H9 (cell line): ENCODE measurements around the gene SFMBT2. TPM values are rescaled to one million over a fixed set of nuclear protein-coding genes. Genes with fewer than 3 reads are reported as not detected.

Source experiments
- DNase-seq: peaks from one replicate; pipeline ENCODE4 v3.0.0-alpha.2; 2017
- H2AFZ ChIP-seq: one replicate; pipeline ENCODE4 v1.6.1; 2013; ENCODE audit warnings: mild to moderate bottlenecking, low read length, control low read depth, moderate library complexity
- H2AK5ac ChIP-seq: 2 replicates; pipeline ENCODE4 v1.6.1; 2013; ENCODE audit warnings: low read length, control low read depth, mixed read lengths; ENCODE audit not compliant: insufficient read length
- H2BK120ac ChIP-seq: one replicate; pipeline ENCODE4 v1.6.1; 2013; ENCODE audit warnings: low read depth, mild to moderate bottlenecking, low read length, control low read depth, inconsistent platforms; ENCODE audit not compliant: poor library complexity, severe bottlenecking
- H2BK12ac ChIP-seq: 2 replicates; pipeline ENCODE4 v1.6.1; 2013; ENCODE audit warnings: low read length, control low read depth, mixed read lengths, low read depth; ENCODE audit not compliant: insufficient read length
- H2BK15ac ChIP-seq: 2 replicates; pipeline ENCODE4 v1.6.1; 2013; ENCODE audit warnings: low read depth, low read length, control low read depth
- H2BK20ac ChIP-seq: one replicate; pipeline ENCODE4 v1.6.1; 2013; ENCODE audit warnings: low read depth, mild to moderate bottlenecking, low read length, control low read depth, inconsistent platforms; ENCODE audit not compliant: poor library complexity, severe bottlenecking
- H2BK5ac ChIP-seq: 2 replicates; pipeline ENCODE4 v1.6.1; 2013; ENCODE audit warnings: low read length, control low read depth, mixed read lengths; ENCODE audit not compliant: insufficient read length
- H3K14ac ChIP-seq: 2 replicates; pipeline ENCODE4 v1.6.1; 2013; ENCODE audit warnings: low read length, control low read depth; ENCODE audit not compliant: insufficient read depth
- H3K18ac ChIP-seq: 2 replicates; pipeline ENCODE4 v1.6.1; 2013; ENCODE audit warnings: low read depth, mild to moderate bottlenecking, mixed read lengths, low read length, control low read depth; ENCODE audit not compliant: insufficient read length
- H3K23ac ChIP-seq: 2 replicates; pipeline ENCODE4 v1.6.1; 2013; ENCODE audit warnings: low read length, control low read depth, mixed read lengths, low read depth; ENCODE audit not compliant: insufficient read length
- H3K23me2 ChIP-seq: 2 replicates; pipeline ENCODE4 v1.6.1; 2013; ENCODE audit warnings: low read depth, mild to moderate bottlenecking, mixed read lengths, low read length, control low read depth; ENCODE audit not compliant: insufficient read length, poor library complexity, severe bottlenecking
- H3K27ac ChIP-seq: 2 replicates; pipeline ENCODE4 v1.5.1; 2013; ENCODE audit warnings: low read length, control low read depth, mixed read lengths, low read depth; ENCODE audit not compliant: insufficient read length
- H3K27me3 ChIP-seq: 2 replicates; pipeline ENCODE4 v1.6.1; 2013; ENCODE audit warnings: low read length, control low read depth, inconsistent platforms; ENCODE audit not compliant: insufficient read depth
- H3K4ac ChIP-seq: 2 replicates; pipeline ENCODE4 v1.6.1; 2013; ENCODE audit warnings: low read depth, mild to moderate bottlenecking, control low read depth, inconsistent platforms, low read length, moderate library complexity
- H3K4me1 ChIP-seq: 2 replicates; pipeline ENCODE4 v1.6.1; 2013; ENCODE audit warnings: low read length, control low read depth, inconsistent platforms; ENCODE audit not compliant: insufficient read depth
- H3K4me2 ChIP-seq: 2 replicates; pipeline ENCODE4 v1.6.1; 2013; ENCODE audit warnings: low read length, control low read depth, mixed read lengths; ENCODE audit not compliant: insufficient read length, insufficient read depth
- H3K56ac ChIP-seq: 2 replicates; pipeline ENCODE4 v1.6.1; 2013; ENCODE audit warnings: low read depth, mild to moderate bottlenecking, mixed read lengths, low read length, control low read depth; ENCODE audit not compliant: insufficient read length
- H3K79me1 ChIP-seq: 2 replicates; pipeline ENCODE4 v1.6.1; 2013; ENCODE audit warnings: low read depth, mild to moderate bottlenecking, moderate library complexity, low read length, control low read depth, inconsistent platforms; ENCODE audit not compliant: insufficient read depth, poor library complexity, severe bottlenecking
- H3K79me2 ChIP-seq: 2 replicates; pipeline ENCODE4 v1.6.1; 2013; ENCODE audit warnings: low read length, control low read depth, inconsistent platforms; ENCODE audit not compliant: insufficient read depth
- H3K9ac ChIP-seq: 2 replicates; pipeline ENCODE4 v1.6.1; 2013; ENCODE audit warnings: low read length, control low read depth, mixed read lengths; ENCODE audit not compliant: insufficient read length; ENCODE audit errors: extremely low read depth
- H3K9me3 ChIP-seq: one replicate; pipeline ENCODE4 v1.6.1; 2013; ENCODE audit warnings: low read depth, low read length, inconsistent platforms; ENCODE audit not compliant: control insufficient read depth
- H3T11ph ChIP-seq: one replicate; pipeline ENCODE4 v1.6.1; 2013; ENCODE audit warnings: mild to moderate bottlenecking, low read length, control low read depth, inconsistent platforms
- H4K20me1 ChIP-seq: one replicate; pipeline ENCODE4 v1.6.1; 2013; ENCODE audit not compliant: control insufficient read depth, insufficient read length, insufficient read depth
- H4K5ac ChIP-seq: 2 replicates; pipeline ENCODE4 v1.6.1; 2013; ENCODE audit warnings: low read depth, mild to moderate bottlenecking, mixed read lengths, low read length, control low read depth; ENCODE audit not compliant: insufficient read length
- H4K8ac ChIP-seq: replicated peaks from 2 replicates; pipeline ENCODE4 v1.6.1; 2013; ENCODE audit warnings: low read length, control low read depth, mixed read lengths, low read depth; ENCODE audit not compliant: insufficient read length
- H4K91ac ChIP-seq: 2 replicates; pipeline ENCODE4 v1.6.1; 2013; ENCODE audit warnings: low read depth, mild to moderate bottlenecking, moderate library complexity, mixed read lengths, low read length, control low read depth; ENCODE audit not compliant: insufficient read length
- H3K27ac Mint-ChIP-seq, 3 experiments: 2 replicates in 2 of 3; 3 replicates in 1 of 3; pipeline ENCODE4 v1.8.0; 2020 to 2021; ENCODE audit warnings: mixed read lengths in 3 of 3, mild to moderate bottlenecking in 1 of 3, moderate library complexity in 1 of 3
- H3K27me3 Mint-ChIP-seq: 2 replicates; pipeline ENCODE4 v1.8.0; 2021; ENCODE audit warnings: low read depth, mild to moderate bottlenecking, moderate library complexity, mixed read lengths
- H3K36me3 Mint-ChIP-seq, 3 experiments: 2 replicates in 2 of 3; 3 replicates in 1 of 3; pipeline ENCODE4 v1.8.0; 2020 to 2021; ENCODE audit warnings: low read depth in 3 of 3, mixed read lengths in 3 of 3; ENCODE audit not compliant: insufficient read depth in 1 of 3
- H3K4me1 Mint-ChIP-seq, 2 experiments: 2 replicates each; pipeline ENCODE4 v1.8.0; 2020; ENCODE audit warnings: mixed read lengths in 2 of 2
- H3K4me3 Mint-ChIP-seq, 2 experiments: 2 replicates in 1 of 2; 3 replicates in 1 of 2; pipeline ENCODE4 v1.8.0; 2020 to 2021; ENCODE audit warnings: mild to moderate bottlenecking in 2 of 2, mixed read lengths in 2 of 2, moderate library complexity in 1 of 2
- H3K9me3 Mint-ChIP-seq, 2 experiments: 2 replicates in 1 of 2; 3 replicates in 1 of 2; pipeline ENCODE4 v1.8.0; 2020; ENCODE audit warnings: mild to moderate bottlenecking in 2 of 2, mixed read lengths in 2 of 2, moderate library complexity in 1 of 2
- CTCF ChIP-seq: fragments of 200-600 bp; sonication (generic); conservative IDR thresholded peaks from 3 replicates; pipeline ENCODE4 v1.8.0; 2021; ENCODE audit warnings: antibody characterized with exemption, mild to moderate bottlenecking
- WGBS: extraction: QIAGEN DNeasy Blood & Tissue Kit; methylation state at CpG from one replicate; pipeline ENCODE4 v1.1.7; 2013; ENCODE audit warnings: missing lambda C conversion rate, low lambda C conversion rate, mixed read lengths; ENCODE audit not compliant: insufficient read length; ENCODE audit errors: extremely low coverage; 5-methylcytosine and 5-hydroxymethylcytosine counted together
- total RNA-seq: library from RNA; stranded (reverse); gene quantifications from 2 replicates; pipeline ENCODE4 v1.2.1, GENCODE V29; 2021

The SFMBT2 gene
- total RNA-seq, 1 experiment from 2014 or later = 5.3 TPM

- Histone ChIP-seq H3K79me1 (no peaks in the 10 kb centered on the region), H3K27ac (no peak overlapping the region), H3K4me1 (peaks cover 5% of the 10 kb centered on the region; the same call in 1 of the 2 replicates), H4K20me1 (no peaks in the 10 kb centered on the region), H2BK20ac (no peak overlapping the region), H3K14ac (no peak overlapping the region), H3K9me3 (peaks cover 17% of the 10 kb centered on the region), H3K4me2 (no peak overlapping the region), H2BK120ac (no peak overlapping the region), H2BK5ac (no peak overlapping the region), H2AK5ac (no peak overlapping the region), H4K5ac (no peak overlapping the region), H3K18ac (no peak overlapping the region), H2AFZ (no peak overlapping the region), H3K9ac (no peak overlapping the region), H3T11ph (no peak overlapping the region), H3K23me2 (no peaks in the 10 kb centered on the region), H3K23ac (no peak overlapping the region), H3K79me2 (no peaks in the 10 kb centered on the region), H2BK12ac (no peak overlapping the region), H4K8ac (no peak overlapping the region), H2BK15ac (no peak overlapping the region), H4K91ac (no peak overlapping the region), H3K56ac (no peak overlapping the region), H3K4ac (no peak overlapping the region), H3K27me3 (no peaks in the 10 kb centered on the region)
- no peak overlapping the region for H3K4me3 Mint-ChIP-seq
- H3K36me3 Mint-ChIP-seq = peaks cover 32 to 52% (median 43%) of the 10 kb centered on the region in 3 experiments
- no peak overlapping the region for H3K27ac Mint-ChIP-seq
- DNase-seq = no peak
- no peaks in the 10 kb centered on the region for H3K27me3 Mint-ChIP-seq
- TF ChIP-seq CTCF = no peak
- H3K4me1 Mint-ChIP-seq = peaks cover 16 to 20% of the 10 kb centered on the region in 2 experiments
- peaks cover 20 to 22% of the 10 kb centered on the region in 2 experiments for H3K9me3 Mint-ChIP-seq
- WGBS = no CpG with 5 or more reads among the region's 3 CpGs
These were observed 49.5 kb downstream of the SFMBT2 start for GRCh38 chr10:7361316-7361715.
